GM10847 (cell line): Measurements from ENCODE around the gene SLC22A5.

ENCODE experiments used
- POLR2A ChIP-seq: IDR thresholded peaks from 2 replicates; pipeline ENCODE4 v1.6.1; 2011; ENCODE audit not compliant: insufficient read length; ENCODE audit errors: extremely low read depth

SLC22A5 gene

GRCh38 chr5:132436936-132437335, 67.4 kb downstream of the SLC22A5 start:
- TF ChIP-seq POLR2A, result no peak

- no peak for TF ChIP-seq POLR2A
Observed at GRCh38 chr5:132437604-132438266, 68.2 kb downstream of the SLC22A5 start.

GRCh38 chr5:132438917-132439316, 69.4 kb downstream of the SLC22A5 start:
- TF ChIP-seq POLR2A, result no peak

GRCh38 chr5:132439521-132440089, 70.1 kb downstream of the SLC22A5 start:
- TF ChIP-seq POLR2A, result no peak

- no peak for TF ChIP-seq POLR2A
Observed at GRCh38 chr5:132444061-132444460, 74.6 kb downstream of the SLC22A5 start.
